ENCODE measurements around the gene FOXRED2. TPM values are rescaled to one million over a fixed set of nuclear protein-coding genes. Genes with fewer than 3 reads are reported as not detected.

FOXRED2 gene
- total RNA-seq, 1 experiment from 2014 or later, result 37.7 TPM

DNA sequence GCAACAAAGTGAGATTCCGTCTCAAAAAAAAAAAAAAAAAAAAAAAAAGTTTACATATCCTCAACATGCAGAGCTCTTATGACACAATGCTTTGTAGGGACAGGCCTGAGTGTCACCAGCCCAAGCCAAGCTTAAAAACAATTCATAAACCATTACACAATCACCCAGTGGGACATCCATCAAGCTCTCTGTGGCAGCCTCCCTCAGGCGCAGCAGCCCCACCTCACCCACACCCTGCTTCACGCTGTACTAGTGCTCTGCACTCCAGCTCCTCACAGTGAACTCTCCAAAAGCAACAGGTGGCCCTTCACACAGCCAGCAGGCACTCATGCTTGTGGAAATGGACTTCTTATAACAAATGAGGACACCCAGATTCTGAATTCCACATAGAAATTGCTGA, 3.5 kb upstream of the FOXRED2 start:
- ChIA-PET POLR2A (interaction anchor here (0.5 to 0.6 kb wide), 3 partner anchors 21 to 670 kb away, joined by 3 to 5 read pairs (median 4); no protein-coding TSS in a partner anchor), CTCF (interaction anchor here (0.6 to 0.7 kb wide), 2 partner anchors 27 to 30 kb away, joined by 6 to 11 read pairs; no protein-coding TSS in a partner anchor)
- DNase-seq (ENCODE audit: low read depth, low spot score) (no peak), ATAC-seq (no peak)
- no TSS peak for BruUV-seq (replicated peaks)
- H3K4me1 ChIP-seq (ENCODE audit: control insufficient read depth, insufficient read depth, low read length), result no peaks in the 10 kb centered on the region
- H3K9me3 ChIP-seq (ENCODE audit: control insufficient read depth, insufficient read depth, low read depth, low read length), result no peaks in the 10 kb centered on the region
- TF ChIP-seq, protein P1, sequence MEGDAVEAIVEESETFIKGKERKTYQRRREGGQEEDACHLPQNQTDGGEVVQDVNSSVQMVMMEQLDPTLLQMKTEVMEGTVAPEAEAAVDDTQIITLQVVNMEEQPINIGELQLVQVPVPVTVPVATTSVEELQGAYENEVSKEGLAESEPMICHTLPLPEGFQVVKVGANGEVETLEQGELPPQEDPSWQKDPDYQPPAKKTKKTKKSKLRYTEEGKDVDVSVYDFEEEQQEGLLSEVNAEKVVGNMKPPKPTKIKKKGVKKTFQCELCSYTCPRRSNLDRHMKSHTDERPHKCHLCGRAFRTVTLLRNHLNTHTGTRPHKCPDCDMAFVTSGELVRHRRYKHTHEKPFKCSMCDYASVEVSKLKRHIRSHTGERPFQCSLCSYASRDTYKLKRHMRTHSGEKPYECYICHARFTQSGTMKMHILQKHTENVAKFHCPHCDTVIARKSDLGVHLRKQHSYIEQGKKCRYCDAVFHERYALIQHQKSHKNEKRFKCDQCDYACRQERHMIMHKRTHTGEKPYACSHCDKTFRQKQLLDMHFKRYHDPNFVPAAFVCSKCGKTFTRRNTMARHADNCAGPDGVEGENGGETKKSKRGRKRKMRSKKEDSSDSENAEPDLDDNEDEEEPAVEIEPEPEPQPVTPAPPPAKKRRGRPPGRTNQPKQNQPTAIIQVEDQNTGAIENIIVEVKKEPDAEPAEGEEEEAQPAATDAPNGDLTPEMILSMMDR (IDR thresholded peaks at IDR 0.05), result no peak
- TF ChIP-seq TCF7L2 (IDR thresholded peaks at IDR 0.05; ENCODE audit: low read depth, low read length) (no peak), SIN3A (IDR thresholded peaks at IDR 0.05; ENCODE audit: borderline replicate concordance, insufficient read depth, low read depth, low read length) (no peak), POLR2AphosphoS5 (IDR thresholded peaks at IDR 0.05; ENCODE audit: low read depth, low read length) (no peak), REST (IDR thresholded peaks at IDR 0.05; ENCODE audit: insufficient read depth in 1 of 2, low read depth in 2 of 2, low read length in 1 of 2) (no peak)
- no peaks in the 10 kb centered on the region for H3K27me3 ChIP-seq (ENCODE audit: control insufficient read depth, insufficient read depth, low read length)
- in situ Hi-C loops (cut with HindIII; ENCODE audit: low pct_unique_long_range_greater_than_20kb, low sequenced_read_pairs), result no loop called here
- no peak overlapping the region for H3K27ac ChIP-seq (ENCODE audit: low read length)
- intact Hi-C loops (cut with micrococcal nuclease; ENCODE audit: unreplicated experiment), result no loop called here
- no peak overlapping the region for H3K4me3 ChIP-seq (ENCODE audit: low read depth in 2 of 2, low read length in 2 of 2)
- peaks cover 15% of the 10 kb centered on the region for H3K36me3 ChIP-seq (ENCODE audit: control insufficient read depth, insufficient read depth, low read length)

DNA sequence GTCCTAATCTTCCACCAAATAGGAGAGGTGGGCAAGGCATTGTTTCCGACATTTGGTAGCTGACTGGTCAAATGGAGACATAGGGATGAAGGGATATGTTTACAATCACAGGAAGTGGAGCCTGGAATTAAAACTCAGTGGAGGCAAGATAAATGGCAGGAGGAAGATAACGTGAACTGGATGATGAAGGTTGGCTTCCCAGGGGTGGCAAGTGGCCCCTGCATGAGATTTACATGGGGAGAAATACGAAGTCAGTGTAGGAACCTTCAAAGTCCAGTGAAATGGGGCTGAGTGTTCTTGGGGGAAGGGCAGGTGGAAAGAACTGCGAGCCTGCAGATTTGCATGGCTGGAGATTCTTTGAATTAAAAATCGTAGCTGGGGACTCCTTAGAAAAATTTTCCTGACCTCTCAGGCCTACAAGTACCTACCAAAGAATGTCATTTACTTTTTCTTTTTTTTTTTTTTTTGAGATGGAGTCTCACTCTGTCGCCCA, 724 bp upstream of the FOXRED2 start:
- BruUV-seq (replicated peaks), result no TSS peak
- POLR2A ChIA-PET, result interaction anchor here (0.6 kb wide), 1 partner anchor 178 kb away, joined by 5 read pairs; no protein-coding TSS in a partner anchor
- Histone ChIP-seq H3K4me1 (ENCODE audit: control insufficient read depth, insufficient read depth, low read length) (no peaks in the 10 kb centered on the region), H3K9me3 (ENCODE audit: control insufficient read depth, insufficient read depth, low read depth, low read length) (no peaks in the 10 kb centered on the region), H3K36me3 (ENCODE audit: control insufficient read depth, insufficient read depth, low read length) (peaks cover 10% of the 10 kb centered on the region), H3K4me3 (ENCODE audit: low read depth in 2 of 2, low read length in 2 of 2) (peak overlapping the region; percentile 48 to 60), H3K27ac (ENCODE audit: low read length) (peak overlapping the region; percentile 80), H3K27me3 (ENCODE audit: control insufficient read depth, insufficient read depth, low read length) (no peaks in the 10 kb centered on the region)
- DNase-seq (ENCODE audit: low read depth, low spot score), result no peak
- in situ Hi-C loops (cut with HindIII; ENCODE audit: low pct_unique_long_range_greater_than_20kb, low sequenced_read_pairs), result no loop called here
- intact Hi-C loops (cut with micrococcal nuclease; ENCODE audit: unreplicated experiment), result no loop called here
- CTCF ChIA-PET, result no interaction called here
- TF ChIP-seq POLR2AphosphoS5 (IDR thresholded peaks at IDR 0.05; ENCODE audit: low read depth, low read length), result no peak
- no peak for TF ChIP-seq TCF7L2 (IDR thresholded peaks at IDR 0.05; ENCODE audit: low read depth, low read length)
- TF ChIP-seq REST (IDR thresholded peaks at IDR 0.05; ENCODE audit: insufficient read depth in 1 of 2, low read depth in 2 of 2, low read length in 1 of 2), result no peak
- TF ChIP-seq, protein P1 (IDR thresholded peaks at IDR 0.05), result no peak
- TF ChIP-seq SIN3A (IDR thresholded peaks at IDR 0.05; ENCODE audit: borderline replicate concordance, insufficient read depth, low read depth, low read length), result no peak
- ATAC-seq, result no peak

Measured in Panc1 (cell line).